H7 (cell line): ENCODE results near the gene GFRA1. TPM values are rescaled to one million over a fixed set of nuclear protein-coding genes. Genes with fewer than 3 reads are reported as not detected.

Source experiments
- DNase-seq: peaks from one replicate; pipeline ENCODE4 v3.0.0; 2012
- H3K27me3 ChIP-seq: 2 replicates; pipeline ENCODE4 v1.6.0; 2011; ENCODE audit warnings: mild to moderate bottlenecking, low read length; ENCODE audit not compliant: control insufficient read depth, insufficient read depth
- H3K36me3 ChIP-seq: replicated peaks from 2 replicates; pipeline ENCODE4 v1.5.1; 2011; ENCODE audit warnings: low read length; ENCODE audit not compliant: control insufficient read depth, insufficient read depth
- H3K4me3 ChIP-seq: 2 replicates; pipeline ENCODE4 v1.5.1; 2011; ENCODE audit warnings: low read depth, mild to moderate bottlenecking, control low read depth, low read length, moderate library complexity; ENCODE audit not compliant: insufficient read depth
- total RNA-seq: library from RNA; depleted of rRNA; stranded (reverse); fragments of >200 nt; shearing (Covaris generic); gene quantifications from 2 replicates; pipeline ENCODE4 v1.2.3, GENCODE V29; 2014

Gene GFRA1
- total RNA-seq, 1 experiment from 2014 or later, result 1.7 TPM

- Histone ChIP-seq H3K36me3 (no peaks in the 10 kb centered on the region), H3K27me3 (no peaks in the 10 kb centered on the region), H3K4me3 (no peak overlapping the region)
- no peak for DNase-seq
Observed at GRCh38 chr10:116159197-116159596, 113.8 kb downstream of the GFRA1 start.

GRCh38 chr10:116158036-116158435 lies 115.0 kb downstream of the GFRA1 start:
- no peak for DNase-seq
- Histone ChIP-seq H3K4me3 (no peak overlapping the region), H3K36me3 (no peaks in the 10 kb centered on the region), H3K27me3 (no peaks in the 10 kb centered on the region)

- H3K27me3 ChIP-seq, result no peaks in the 10 kb centered on the region
- H3K36me3 ChIP-seq, result no peaks in the 10 kb centered on the region
- H3K4me3 ChIP-seq, result no peak overlapping the region
- no peak for DNase-seq
Observed at GRCh38 chr10:116157485-116157884, 115.5 kb downstream of the GFRA1 start.

GRCh38 chr10:116156819-116157218 lies 116.2 kb downstream of the GFRA1 start:
- Histone ChIP-seq H3K36me3 (no peaks in the 10 kb centered on the region), H3K4me3 (no peak overlapping the region), H3K27me3 (no peaks in the 10 kb centered on the region)
- DNase-seq, result no peak

- Histone ChIP-seq H3K36me3 (no peaks in the 10 kb centered on the region), H3K27me3 (no peaks in the 10 kb centered on the region), H3K4me3 (no peak overlapping the region)
- DNase-seq, result no peak
Observed at GRCh38 chr10:116155191-116155590, 117.8 kb downstream of the GFRA1 start.

- H3K27me3 ChIP-seq, result no peaks in the 10 kb centered on the region
- H3K36me3 ChIP-seq, result no peaks in the 10 kb centered on the region
- DNase-seq, result no peak
- no peak overlapping the region for H3K4me3 ChIP-seq
Observed at GRCh38 chr10:116154651-116155050, 118.4 kb downstream of the GFRA1 start.

- no peak for DNase-seq
- no peaks in the 10 kb centered on the region for H3K27me3 ChIP-seq
- no peaks in the 10 kb centered on the region for H3K36me3 ChIP-seq
- H3K4me3 ChIP-seq, result no peak overlapping the region
Observed at GRCh38 chr10:116151076-116151475, 121.9 kb downstream of the GFRA1 start.

GRCh38 chr10:116150606-116151005 lies 122.4 kb downstream of the GFRA1 start:
- DNase-seq, result no peak
- Histone ChIP-seq H3K4me3 (no peak overlapping the region), H3K27me3 (no peaks in the 10 kb centered on the region), H3K36me3 (no peaks in the 10 kb centered on the region)

- DNase-seq, result no peak
- Histone ChIP-seq H3K27me3 (no peaks in the 10 kb centered on the region), H3K36me3 (no peaks in the 10 kb centered on the region), H3K4me3 (no peak overlapping the region)
Observed at GRCh38 chr10:116147147-116147905, 125.7 kb downstream of the GFRA1 start.

- H3K36me3 ChIP-seq, result no peaks in the 10 kb centered on the region
- H3K27me3 ChIP-seq, result no peaks in the 10 kb centered on the region
- no peak overlapping the region for H3K4me3 ChIP-seq
- no peak for DNase-seq
Observed at GRCh38 chr10:116146372-116147140, 126.5 kb downstream of the GFRA1 start.

GRCh38 chr10:116143673-116144222 lies 129.3 kb downstream of the GFRA1 start:
- Histone ChIP-seq H3K36me3 (no peaks in the 10 kb centered on the region), H3K27me3 (no peaks in the 10 kb centered on the region), H3K4me3 (no peak overlapping the region)
- DNase-seq, result no peak

- Histone ChIP-seq H3K4me3 (no peak overlapping the region), H3K36me3 (no peaks in the 10 kb centered on the region), H3K27me3 (no peaks in the 10 kb centered on the region)
- no peak for DNase-seq
Observed at GRCh38 chr10:116141855-116142254, 131.2 kb downstream of the GFRA1 start.

- no peaks in the 10 kb centered on the region for H3K27me3 ChIP-seq
- DNase-seq, result no peak
- no peak overlapping the region for H3K4me3 ChIP-seq
- H3K36me3 ChIP-seq, result no peaks in the 10 kb centered on the region
Observed at GRCh38 chr10:116141246-116141645, 131.8 kb downstream of the GFRA1 start.

- Histone ChIP-seq H3K27me3 (no peaks in the 10 kb centered on the region), H3K4me3 (no peak overlapping the region), H3K36me3 (no peaks in the 10 kb centered on the region)
- DNase-seq, result no peak
Observed at GRCh38 chr10:116139886-116140285, 133.1 kb downstream of the GFRA1 start.

GRCh38 chr10:116138897-116139296 lies 134.1 kb downstream of the GFRA1 start:
- H3K27me3 ChIP-seq, result no peaks in the 10 kb centered on the region
- no peaks in the 10 kb centered on the region for H3K36me3 ChIP-seq
- no peak overlapping the region for H3K4me3 ChIP-seq
- no peak for DNase-seq
